K562 (cell line): ENCODE measurements around the gene TOX2. TPM values are rescaled to one million over a fixed set of nuclear protein-coding genes. Genes with fewer than 3 reads are reported as not detected.

Experiments
- ATAC-seq: fragments of 200-7000 bp; cut with Tn5 transposase; 3 replicates; pipeline ENCODE4 v1.9.1; 2020; ENCODE audit warnings: moderate library complexity
- BruUV-seq: library from RNA; stranded (reverse); fragments of 400-500 nt; replicated peaks from 2 replicates; lab custom pipeline; 2021; lab: Mats Ljungman, UMichigan
- CTCF ChIA-PET: fragments of 300-600 bp; formaldehyde crosslinking; extraction: SDS; loops from one replicate; lab custom pipeline; 2021; ENCODE audit warnings: low intra/inter-chr PET ratio; lab: Yijun Ruan, JAX
- POLR2A ChIA-PET: fragments of 300-600, 350-650 bp; sonication (Branson Sonifier 250); formaldehyde crosslinking; extraction: SDS; loops from one replicate; lab custom pipeline; 2021; ENCODE audit warnings: antibody characterized with exemption, inconsistent platforms; lab: Yijun Ruan, JAX
- DNase-seq, 4 experiments: peaks; one replicate each; pipeline versions ENCODE4 v3.0.0 to v3.0.0-alpha.2; 2011 to 2018; ENCODE audit warnings: low spot score in 3 of 4, mixed read lengths in 3 of 4; ENCODE audit errors: extremely low read depth in 1 of 4
- FAIRE-seq: peaks from 2 replicates; lab custom pipeline; 2011; peaks lifted over from hg19 to GRCh38; lab: Jason Lieb, UNC
- H2AFZ ChIP-seq: 2 replicates; pipeline ENCODE4 v1.6.0; 2011; ENCODE audit warnings: low read depth, low read length, control low read depth, inconsistent platforms
- H3K27ac ChIP-seq: fragments of 200-600 bp; 3 replicates; pipeline ENCODE4 v1.8.0; 2011; ENCODE audit warnings: low read depth, mild to moderate bottlenecking, control low read depth, inconsistent platforms, low read length, moderate library complexity, mixed read lengths; ENCODE audit errors: extremely low read depth
- H3K27me3 ChIP-seq, 2 experiments: fragments of 300-600 bp in 1 of 2; 2 replicates in 1 of 2; 3 replicates in 1 of 2; pipeline versions ENCODE4 v1.6.0 to v1.8.0; 2011; ENCODE audit warnings: inconsistent platforms in 2 of 2, low read length in 2 of 2, mild to moderate bottlenecking in 1 of 2, mixed read lengths in 1 of 2, moderate library complexity in 1 of 2; ENCODE audit not compliant: control insufficient read depth in 2 of 2, insufficient read depth in 2 of 2
- H3K36me3 ChIP-seq: fragments of 300-600 bp; 3 replicates; pipeline ENCODE4 v1.8.0; 2011; ENCODE audit warnings: mild to moderate bottlenecking, low read length, inconsistent platforms; ENCODE audit not compliant: control insufficient read depth, insufficient read depth
- H3K4me1 ChIP-seq, 2 experiments: fragments of 200-600 bp in 1 of 2; replicated peaks in 1 of 2; 2 replicates in 1 of 2; 3 replicates in 1 of 2; pipeline versions ENCODE4 v1.5.1 to v1.8.0; 2011; ENCODE audit warnings: inconsistent platforms in 2 of 2, low read length in 2 of 2, mild to moderate bottlenecking in 1 of 2, mixed read lengths in 1 of 2, moderate library complexity in 1 of 2; ENCODE audit not compliant: control insufficient read depth in 2 of 2, insufficient read depth in 2 of 2
- H3K4me2 ChIP-seq: 2 replicates; pipeline ENCODE4 v1.6.1; 2011; ENCODE audit warnings: low read length, control low read depth, inconsistent platforms, mixed read lengths; ENCODE audit not compliant: insufficient read depth
- H3K4me3 ChIP-seq: fragments of 200-600 bp; sonication (generic), shearing (Covaris generic); 2 replicates; pipeline ENCODE4 v1.5.1; 2016; ENCODE audit warnings: control low read depth, inconsistent platforms
- H3K79me2 ChIP-seq: fragments of 200-600 bp; 3 replicates; pipeline ENCODE4 v1.8.0; 2011; ENCODE audit warnings: low read length, inconsistent platforms; ENCODE audit not compliant: control insufficient read depth, insufficient read depth
- H3K9ac ChIP-seq, 2 experiments: 2 replicates each; pipeline versions ENCODE4 v1.6.0 to v1.6.1; 2011; ENCODE audit warnings: low read depth in 2 of 2, low read length in 2 of 2, control low read depth in 1 of 2, inconsistent platforms in 1 of 2, mild to moderate bottlenecking in 1 of 2, mixed read lengths in 1 of 2; ENCODE audit not compliant: insufficient read depth in 1 of 2
- H3K9me1 ChIP-seq: one replicate; pipeline ENCODE4 v1.6.0; 2011; ENCODE audit warnings: inconsistent platforms, mild to moderate bottlenecking, low read length, moderate library complexity; ENCODE audit not compliant: control insufficient read depth, insufficient read depth
- H3K9me3 ChIP-seq: replicated peaks from 2 replicates; pipeline ENCODE4 v1.5.1; 2011; ENCODE audit warnings: low read depth, low read length, inconsistent platforms; ENCODE audit not compliant: control insufficient read depth, insufficient read depth
- H4K20me1 ChIP-seq: replicated peaks from 2 replicates; pipeline ENCODE4 v1.6.1; 2011; ENCODE audit warnings: low read length, inconsistent platforms, mixed read lengths; ENCODE audit not compliant: control insufficient read depth, insufficient read depth
- CC2D1A ChIP-seq: fragments of 450-650 bp; IDR thresholded peaks from 2 replicates; pipeline ENCODE4 v1.6.1; 2017; ENCODE audit warnings: mild to moderate bottlenecking
- DEAF1 ChIP-seq: fragments of 450-650 bp; formaldehyde crosslinking; IDR thresholded peaks from 2 replicates; pipeline ENCODE4 v1.4.0; 2020; ENCODE audit warnings: mild to moderate bottlenecking, moderate library complexity
- ERF ChIP-seq: fragments of 450-650 bp; formaldehyde crosslinking; IDR thresholded peaks from 2 replicates; pipeline ENCODE4 v1.4.0; 2020; ENCODE audit warnings: mild to moderate bottlenecking, mixed read lengths
- GABPB1 ChIP-seq: sonication (generic); formaldehyde crosslinking; IDR thresholded peaks from 2 replicates; pipeline ENCODE4 v1.8.0; 2022; ENCODE audit warnings: mild to moderate bottlenecking, missing genetic modification reagents
- GTF2F1 ChIP-seq: IDR thresholded peaks from 2 replicates; pipeline ENCODE4 v1.6.1; 2011; ENCODE audit warnings: low read depth, low read length, improper control_type of control experiment
- MYBL2 ChIP-seq, 2 experiments: fragments of 450-650 bp in 1 of 2; sonication (generic) in 1 of 2; formaldehyde crosslinking in 1 of 2; IDR thresholded peaks; 2 replicates each; pipeline versions ENCODE4 v1.6.1 to v1.8.1; 2017 to 2022; ENCODE audit warnings: borderline replicate concordance in 1 of 2, inconsistent platforms in 1 of 2, low read depth in 1 of 2, mild to moderate bottlenecking in 1 of 2, missing genetic modification reagents in 1 of 2, moderate library complexity in 1 of 2
- NUFIP1 ChIP-seq: fragments of 450-650 bp; IDR thresholded peaks from 2 replicates; pipeline ENCODE4 v1.6.1; 2018; ENCODE audit not compliant: partially characterized antibody
- SMARCA5 ChIP-seq: fragments of 450-650 bp; IDR thresholded peaks from 2 replicates; pipeline ENCODE4 v1.6.1; 2016
- TCF3 ChIP-seq: sonication (generic); formaldehyde crosslinking; IDR thresholded peaks from 2 replicates; pipeline ENCODE4 v1.4.0; 2020; ENCODE audit warnings: mild to moderate bottlenecking, missing genetic modification reagents
- TEAD2 ChIP-seq: fragments of 450-650 bp; IDR thresholded peaks from 2 replicates; pipeline ENCODE4 v1.6.1; 2016; ENCODE audit warnings: missing genetic modification characterization, control low read depth, missing compliant biosample characterization
- ZKSCAN3 ChIP-seq: fragments of 250-450 bp; sonication (Bioruptor Pico); IDR thresholded peaks from 2 replicates; pipeline ENCODE4 v1.4.0; 2020
- ZNF592 ChIP-seq: fragments of 450-650 bp; IDR thresholded peaks from 2 replicates; pipeline ENCODE4 v1.6.1; 2017; ENCODE audit warnings: antibody characterized with exemption, mild to moderate bottlenecking
- ZNF699 ChIP-seq: fragments of 250-450 bp; sonication (Bioruptor Pico); IDR thresholded peaks from 2 replicates; pipeline ENCODE4 v1.8.0; 2021; ENCODE audit warnings: mild to moderate bottlenecking, moderate library complexity; ENCODE audit not compliant: insufficient replicate concordance
- WGBS: fragments of 100-300 bp; shearing (Covaris generic); methylation state at CpG from one replicate; pipeline ENCODE4 v1.1.6; 2016; ENCODE audit warnings: low coverage, mixed read lengths; ENCODE audit not compliant: insufficient coverage; ENCODE audit errors: missing lambda C conversion rate; 5-methylcytosine and 5-hydroxymethylcytosine counted together
- in situ Hi-C: fragments of 300-500 bp; cut with MboI; formaldehyde crosslinking; loops from 4 replicates; pipeline ENCODE4 v1.15.0; 2018; ENCODE audit warnings: inconsistent platforms, mixed read lengths
- intact Hi-C: fragments of 100-400 bp; cut with micrococcal nuclease; formaldehyde crosslinking; loops from 2 replicates; pipeline ENCODE4 v1.14.2; 2022
- polyA plus RNA-seq, 8 experiments: library from polyadenylated mRNA; depleted of rRNA in 4 of 8; stranded (reverse) in 5 of 8; unstranded in 3 of 8; fragments of >200 nt; fragmentation: Nextera tagmentation in 2 of 8; fragmentation: Illumina TruSeq in 1 of 8; extraction: Ambion mirVana in 2 of 8; extraction: Trizol in 1 of 8; gene quantifications; 2 replicates each; pipeline versions ENCODE4 v1.2.1 to v1.2.3, GENCODE V29; 2011 to 2014; ENCODE audit warnings: inconsistent platforms in 1 of 8, missing spikeins in 1 of 8
- total RNA-seq, 7 experiments: library from RNA; depleted of rRNA in 6 of 7; stranded (reverse); fragments of >200 nt in 6 of 7; fragmentation: Illumina TruSeq in 2 of 7; extraction: Trizol in 2 of 7; gene quantifications; 2 replicates each; pipeline versions ENCODE4 v1.2.1 to v1.2.3, GENCODE V29; 2011 to 2021; ENCODE audit warnings: low replicate concordance in 1 of 7
- TF ChIP-seq, protein P1 (sequence below): sonication (generic); formaldehyde crosslinking; IDR thresholded peaks from 2 replicates; pipeline ENCODE4 v1.8.1; 2023; ENCODE audit warnings: mild to moderate bottlenecking, missing genetic modification reagents

The TOX2 gene
- total and polyA plus RNA-seq, 9 of the 15 experiments (the other 6 are each of a cell fraction or from before 2014, with no cell fraction given): not detected

DNA sequence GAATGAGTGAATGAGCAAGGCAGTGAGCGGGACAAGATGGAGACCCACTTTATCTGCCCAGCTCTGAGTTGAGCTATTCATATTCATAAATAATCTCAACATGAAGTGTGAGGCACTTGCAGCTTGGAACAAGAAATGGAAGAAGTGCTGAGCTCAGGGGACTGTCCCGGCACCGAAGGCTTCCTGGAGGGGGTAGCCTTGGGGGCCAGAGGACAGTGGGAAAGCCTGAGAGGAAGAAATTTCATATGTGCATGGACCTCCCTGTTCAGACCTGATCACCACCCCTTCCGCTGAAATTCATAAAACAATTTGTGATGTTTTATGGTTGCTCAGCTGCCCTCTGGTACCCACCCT, 103.2 kb downstream of the TOX2 start:
- FAIRE-seq (no peak), DNase-seq (no peak), ATAC-seq (no peak)
- POLR2A ChIA-PET: interaction anchor here (0.6 to 1.0 kb wide), 3 partner anchors 8 to 561 kb away, joined by 3 read pairs; no protein-coding TSS in a partner anchor
- Histone ChIP-seq H3K36me3 (no peaks in the 10 kb centered on the region), H3K27me3 (peaks cover 10 to 52% of the 10 kb centered on the region in 2 experiments; a peak in 4 of 5 replicates), H3K9me1 (peaks cover 4% of the 10 kb centered on the region), H2AFZ (no peak overlapping the region), H3K4me1 (peaks cover 0 to 9% of the 10 kb centered on the region in 2 experiments; a peak in 3 of 5 replicates), H3K9ac (no peak overlapping the region), H4K20me1 (peaks cover 6% of the 10 kb centered on the region), H3K4me3 (no peak overlapping the region), H3K79me2 (no peaks in the 10 kb centered on the region), H3K9me3 (no peaks in the 10 kb centered on the region), H3K4me2 (no peak overlapping the region), H3K27ac (no peak overlapping the region)
- 3% methylated on average over 4 of the region's 4 CpGs for WGBS
- CTCF ChIA-PET: no interaction called here
- intact Hi-C loops (no loop called here), in situ Hi-C loops (no loop called here)
- BruUV-seq: no TSS peak
- TF ChIP-seq, protein P1, sequence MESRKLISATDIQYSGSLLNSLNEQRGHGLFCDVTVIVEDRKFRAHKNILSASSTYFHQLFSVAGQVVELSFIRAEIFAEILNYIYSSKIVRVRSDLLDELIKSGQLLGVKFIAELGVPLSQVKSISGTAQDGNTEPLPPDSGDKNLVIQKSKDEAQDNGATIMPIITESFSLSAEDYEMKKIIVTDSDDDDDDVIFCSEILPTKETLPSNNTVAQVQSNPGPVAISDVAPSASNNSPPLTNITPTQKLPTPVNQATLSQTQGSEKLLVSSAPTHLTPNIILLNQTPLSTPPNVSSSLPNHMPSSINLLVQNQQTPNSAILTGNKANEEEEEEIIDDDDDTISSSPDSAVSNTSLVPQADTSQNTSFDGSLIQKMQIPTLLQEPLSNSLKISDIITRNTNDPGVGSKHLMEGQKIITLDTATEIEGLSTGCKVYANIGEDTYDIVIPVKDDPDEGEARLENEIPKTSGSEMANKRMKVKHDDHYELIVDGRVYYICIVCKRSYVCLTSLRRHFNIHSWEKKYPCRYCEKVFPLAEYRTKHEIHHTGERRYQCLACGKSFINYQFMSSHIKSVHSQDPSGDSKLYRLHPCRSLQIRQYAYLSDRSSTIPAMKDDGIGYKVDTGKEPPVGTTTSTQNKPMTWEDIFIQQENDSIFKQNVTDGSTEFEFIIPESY (CRISPR knock-in tag): no peak
- TF ChIP-seq ERF (CRISPR knock-in tag) (no peak), TCF3 (CRISPR knock-in tag) (no peak), DEAF1 (CRISPR knock-in tag) (no peak), NUFIP1 (no peak), GTF2F1 (no peak), SMARCA5 (no peak), MYBL2 (IDR thresholded peaks at IDR 0.05; ENCODE audit: low read depth) (no peak), MYBL2 (CRISPR knock-in tag; IDR thresholded peaks at IDR 0.05; ENCODE audit: borderline replicate concordance) (no peak), GABPB1 (CRISPR knock-in tag) (no peak), ZNF592 (no peak), ZKSCAN3 (CRISPR knock-in tag) (no peak), CC2D1A (no peak), TEAD2 (no peak), ZNF699 (CRISPR knock-in tag) (no peak)
